NT2/D1 (cell line): ENCODE data around the gene RPL6.
"Not testable (repeated sequence)": the region's sequence is repeated elsewhere in the genome, so short reads cannot be mapped to it uniquely, and the experiment has no call there.

ENCODE experiments used
- YY1 ChIP-seq: IDR thresholded peaks from 2 replicates; pipeline ENCODE4 v1.6.1; 2011; ENCODE audit not compliant: insufficient read length, insufficient read depth
- ZNF274 ChIP-seq: IDR thresholded peaks from 2 replicates; pipeline ENCODE4 v1.6.1; 2011; ENCODE audit warnings: mild to moderate bottlenecking, low read depth, low read length

DNA sequence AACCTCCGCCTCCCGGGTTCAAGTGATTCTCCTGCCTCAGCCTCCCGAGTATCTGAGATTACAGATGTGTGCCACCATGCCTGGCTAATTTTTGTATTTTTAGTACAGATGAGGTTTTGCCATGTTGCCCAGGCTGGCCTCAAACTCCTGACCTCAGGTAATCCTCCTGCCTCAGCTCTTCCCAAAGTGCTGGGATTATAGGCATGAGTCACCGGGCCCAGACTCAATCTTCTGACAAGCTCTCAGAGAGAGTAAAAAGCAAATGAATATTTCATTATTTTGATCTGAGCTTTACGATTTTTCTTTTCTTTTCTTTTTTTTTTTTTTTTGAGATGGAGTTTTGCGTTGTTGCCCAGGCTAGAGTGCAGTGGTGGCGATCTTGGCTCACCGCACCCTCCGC, 31.2 kb upstream of the RPL6 start:
- not testable (repeated sequence) for TF ChIP-seq YY1, ZNF274
